SKM-1 (cell line): ENCODE data around the gene ECM2.

Experiments
- DNase-seq: peaks from one replicate; lab custom pipeline; 2025; ENCODE audit not compliant: unreplicated experiment; lab: John Stamatoyannopoulos, UW

ECM2 gene

DNA sequence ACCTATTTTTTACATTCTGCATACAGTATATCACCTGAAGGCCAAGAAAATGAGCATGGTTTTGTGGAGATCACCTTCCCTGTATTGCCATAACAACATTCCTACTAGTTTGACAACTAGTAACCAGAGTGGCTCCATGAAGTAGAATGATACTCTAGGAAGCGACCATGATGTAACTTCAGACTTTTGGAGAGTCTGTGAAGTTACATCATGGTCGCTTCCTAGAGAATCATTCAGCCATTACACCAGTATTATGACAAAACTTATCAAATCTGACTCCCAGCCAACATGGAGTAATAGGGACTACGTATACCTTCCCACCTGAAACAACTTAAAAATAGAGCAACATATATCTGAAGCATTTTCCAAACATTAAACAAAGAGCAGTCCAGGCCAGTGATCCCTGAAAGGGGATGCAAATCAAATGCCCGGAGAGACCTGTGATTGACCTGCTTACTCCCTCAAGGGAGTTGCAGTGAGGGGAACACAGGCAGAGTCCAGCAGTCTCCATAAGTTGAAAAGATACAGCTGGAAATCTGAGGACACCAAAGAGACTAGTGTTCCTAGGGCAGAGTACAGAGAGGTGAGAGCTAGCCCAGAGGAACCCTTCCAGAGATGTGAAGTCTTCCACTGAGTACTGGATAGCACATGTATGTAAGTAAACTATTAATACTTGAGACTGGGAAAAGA is 7.8 kb downstream of the ECM2 start:
- no peak for DNase-seq

DNA sequence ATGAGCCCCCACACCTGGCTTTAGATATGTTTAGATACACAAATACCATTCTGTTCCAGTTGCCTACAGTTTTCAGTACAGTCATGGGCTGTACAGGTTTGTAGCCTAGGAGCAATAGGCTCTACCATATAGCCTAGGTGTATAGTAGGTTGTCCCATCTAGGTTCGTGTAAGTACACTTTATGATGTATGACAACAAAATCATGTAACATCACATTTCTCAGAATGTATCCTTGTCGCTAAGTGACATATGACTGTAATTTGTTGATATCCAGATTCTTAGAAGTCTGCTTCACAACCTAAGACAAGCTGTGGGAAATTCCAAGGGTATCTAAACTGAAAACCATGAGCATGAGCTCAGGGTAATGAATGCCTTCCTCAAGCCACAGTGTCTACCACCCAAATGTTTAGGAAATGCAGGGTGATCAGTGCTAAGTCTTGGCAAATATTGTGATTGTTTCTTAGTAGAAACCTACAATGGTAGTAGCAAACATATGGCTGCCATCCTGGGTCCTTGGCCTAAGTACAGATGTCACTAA is 8.4 kb downstream of the ECM2 start:
- no peak for DNase-seq

DNA sequence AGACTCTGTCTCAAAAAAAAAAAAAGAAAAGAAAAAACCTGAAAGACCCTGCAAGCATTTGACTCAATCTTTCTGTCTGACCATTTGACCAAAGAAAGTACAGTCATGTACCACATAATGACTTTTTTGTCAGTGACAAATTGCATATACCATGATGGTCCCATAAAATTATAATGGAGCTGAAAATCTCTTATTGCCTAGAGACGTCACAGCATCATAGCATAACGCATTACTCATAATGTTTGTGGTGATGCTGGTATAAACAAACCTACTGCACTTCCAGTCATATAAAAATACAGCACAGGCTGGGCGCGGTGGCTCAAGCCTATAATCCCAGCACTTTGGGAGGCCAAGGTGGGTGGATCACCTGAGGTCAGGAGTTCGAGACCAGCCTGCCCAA is 10.5 kb downstream of the ECM2 start:
- no peak for DNase-seq

DNA sequence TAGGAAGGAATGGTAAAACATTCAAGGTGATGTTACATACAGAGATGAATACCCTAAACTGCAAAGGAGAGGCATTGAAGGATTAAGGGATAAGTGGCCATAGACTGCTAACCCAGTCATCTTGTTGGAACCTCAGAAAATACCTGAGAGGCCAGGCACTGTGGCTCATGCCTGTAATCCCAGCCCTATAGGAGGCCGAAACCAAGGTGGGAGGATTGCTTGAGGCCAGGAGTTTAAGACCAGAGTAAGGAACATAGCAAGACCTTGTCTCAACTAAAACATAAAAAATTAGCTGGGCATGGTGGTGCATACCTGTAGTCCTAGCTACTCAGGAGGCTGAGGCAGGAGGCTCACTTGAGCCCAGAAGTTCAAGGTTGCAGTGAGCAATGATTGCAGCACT is 10.9 kb downstream of the ECM2 start:
- no peak for DNase-seq

DNA sequence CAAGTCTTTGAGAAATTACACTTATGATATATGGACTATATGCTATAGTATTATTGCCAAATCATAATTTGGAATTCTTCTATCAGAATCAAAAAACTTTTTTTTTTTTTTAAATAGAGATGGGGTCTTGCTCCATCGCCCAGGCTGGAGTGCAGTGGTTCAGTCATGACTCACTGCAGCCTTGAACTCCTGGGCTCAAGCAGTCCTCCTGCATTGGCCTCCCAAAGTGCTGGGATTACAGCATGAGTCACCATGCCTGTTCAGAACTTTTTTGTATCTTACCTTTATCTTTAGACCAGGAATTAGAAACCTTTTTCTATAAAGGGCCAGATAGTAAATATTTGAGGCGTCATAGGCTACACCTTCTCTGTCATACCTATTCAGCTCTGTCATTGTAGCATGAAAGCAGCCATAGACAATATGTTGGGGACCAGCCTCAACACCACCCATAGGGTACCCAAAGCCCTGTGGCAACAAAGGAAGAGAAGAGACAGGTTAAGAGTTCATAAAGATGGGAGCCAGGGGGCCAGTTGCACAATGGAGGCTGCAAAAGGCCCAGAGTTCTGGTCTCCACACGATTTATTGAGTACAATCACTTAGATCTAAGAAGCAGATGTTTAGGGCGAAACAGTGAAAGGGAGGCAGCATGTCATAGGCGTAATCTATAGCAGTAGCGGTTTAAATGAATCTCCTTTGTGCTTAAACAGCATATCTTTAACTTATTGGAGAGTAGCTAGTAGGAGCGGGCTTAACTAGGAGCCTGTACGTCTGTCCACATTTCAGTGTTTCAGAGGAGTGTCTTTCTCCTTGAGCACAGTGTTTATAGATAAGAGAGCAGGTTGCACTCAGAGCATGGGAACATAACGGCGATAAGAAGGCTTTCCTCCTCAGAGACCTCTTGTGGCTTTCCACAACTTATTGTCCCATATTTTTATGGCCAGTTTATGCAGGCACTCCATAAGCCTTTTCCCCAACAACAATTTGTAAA is 12.5 kb downstream of the ECM2 start:
- no peak for DNase-seq

DNA sequence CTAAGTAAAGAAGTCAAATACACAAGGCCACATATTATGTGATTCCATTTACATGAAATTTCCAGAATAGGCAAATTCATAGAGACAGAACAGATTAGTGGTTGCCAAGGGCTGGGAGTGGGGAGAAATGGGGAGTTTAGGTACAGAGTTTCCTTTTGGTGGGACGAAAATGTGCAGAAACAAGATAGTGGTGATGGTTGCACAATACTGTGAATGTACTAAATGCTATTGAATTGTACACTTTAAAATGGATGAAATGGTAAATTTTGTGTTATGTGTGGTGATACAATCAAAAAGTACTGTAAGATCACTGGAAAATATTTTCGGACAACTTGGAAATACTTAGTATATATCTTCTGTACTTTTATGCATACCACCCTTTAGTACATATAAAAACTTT is 15.0 kb downstream of the ECM2 start:
- DNase-seq, result no peak

DNA sequence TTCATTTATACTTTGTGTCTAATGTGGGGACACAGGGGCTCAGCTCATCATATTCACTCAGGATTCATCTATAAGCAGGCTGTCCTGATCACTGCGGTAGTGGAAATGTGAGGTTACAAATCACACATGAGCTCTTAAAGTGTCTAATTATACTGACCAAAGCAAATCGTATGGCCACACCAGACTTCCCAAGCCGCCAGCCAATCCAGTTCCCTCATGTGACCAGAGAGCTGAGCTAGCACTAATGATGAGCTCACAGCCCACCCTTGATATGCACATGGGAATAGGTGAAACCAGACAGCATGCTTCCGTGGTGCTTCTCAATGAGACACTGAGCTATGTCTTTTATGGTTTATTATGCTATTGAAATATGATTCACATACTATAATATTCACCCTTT is 17.6 kb downstream of the ECM2 start:
- DNase-seq, result no peak

DNA sequence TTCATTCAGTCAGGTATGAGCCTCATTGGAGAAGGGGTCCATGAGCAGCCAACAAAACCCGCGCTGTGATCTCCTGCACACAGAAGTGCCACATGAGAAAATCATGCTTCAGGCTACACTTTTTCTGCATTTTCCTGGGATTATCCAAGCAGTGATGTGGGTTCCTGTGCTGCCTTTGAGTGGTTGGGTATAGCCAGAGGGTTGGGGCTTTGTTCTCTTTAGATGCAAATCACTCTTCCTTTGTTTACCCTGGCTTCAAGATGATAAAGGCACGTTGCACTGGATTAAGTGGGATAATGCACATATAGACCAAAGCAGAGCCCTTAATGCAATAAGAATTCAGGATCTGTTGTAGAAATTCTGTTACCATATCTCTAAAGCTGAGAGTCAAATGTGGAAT is 18.7 kb downstream of the ECM2 start:
- no peak for DNase-seq

DNA sequence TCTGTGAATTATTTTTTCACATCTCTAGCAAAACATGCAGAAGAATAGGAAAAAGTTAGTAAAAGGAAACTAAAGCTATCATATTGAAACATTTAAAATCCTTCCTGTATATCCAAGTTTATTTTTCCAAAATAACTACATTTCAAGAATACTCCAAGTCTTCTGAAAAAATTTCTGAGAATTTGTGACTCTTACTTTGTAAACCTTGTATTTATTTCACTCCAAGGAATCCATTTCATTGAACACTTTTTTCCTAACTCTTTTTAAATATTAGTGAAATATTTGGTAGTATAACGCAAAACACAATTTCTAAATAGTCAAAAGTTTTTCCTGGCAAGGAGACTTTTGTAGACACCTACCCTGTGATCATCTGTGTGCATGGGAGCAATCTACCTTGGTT is 19.3 kb downstream of the ECM2 start:
- no peak for DNase-seq

DNA sequence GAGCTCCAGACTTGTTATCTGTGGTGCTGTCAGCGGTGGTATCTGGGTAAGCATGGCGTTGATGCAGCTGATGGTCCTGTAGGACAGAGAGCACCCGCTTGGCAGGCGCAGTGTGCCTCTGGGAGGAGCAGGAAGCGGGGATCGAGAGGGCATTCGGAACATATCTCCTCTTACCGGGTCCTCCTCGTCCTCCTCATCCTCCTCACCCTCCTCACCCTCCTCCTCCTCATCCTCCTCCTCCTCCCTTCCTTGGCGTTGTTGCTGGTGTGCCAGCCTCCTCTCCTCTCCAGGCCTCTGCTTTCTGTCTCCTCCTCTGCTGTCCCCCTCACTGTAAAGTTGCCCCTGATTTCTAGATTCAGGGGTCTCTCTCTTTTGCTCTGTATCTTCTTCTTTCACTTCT is 21.2 kb downstream of the ECM2 start:
- DNase-seq, result no peak

DNA sequence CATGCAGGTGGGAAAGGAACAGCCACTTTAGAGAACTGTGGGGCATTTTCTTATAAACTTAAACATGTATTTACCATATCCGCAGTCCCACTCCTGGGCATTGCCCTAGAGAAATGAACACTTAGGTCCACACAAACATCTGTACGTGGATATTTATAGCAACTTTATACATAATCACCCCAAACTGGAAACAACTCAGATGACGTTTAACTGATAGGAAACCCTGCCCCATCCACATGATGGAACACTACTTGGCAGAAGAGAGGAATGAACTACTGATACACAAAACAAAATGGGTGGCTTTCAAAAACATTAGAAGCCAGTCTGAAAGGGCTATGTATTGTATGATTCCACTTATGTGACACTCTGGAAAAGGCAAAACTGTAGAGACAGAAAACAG is 22.4 kb downstream of the ECM2 start:
- DNase-seq, result no peak

DNA sequence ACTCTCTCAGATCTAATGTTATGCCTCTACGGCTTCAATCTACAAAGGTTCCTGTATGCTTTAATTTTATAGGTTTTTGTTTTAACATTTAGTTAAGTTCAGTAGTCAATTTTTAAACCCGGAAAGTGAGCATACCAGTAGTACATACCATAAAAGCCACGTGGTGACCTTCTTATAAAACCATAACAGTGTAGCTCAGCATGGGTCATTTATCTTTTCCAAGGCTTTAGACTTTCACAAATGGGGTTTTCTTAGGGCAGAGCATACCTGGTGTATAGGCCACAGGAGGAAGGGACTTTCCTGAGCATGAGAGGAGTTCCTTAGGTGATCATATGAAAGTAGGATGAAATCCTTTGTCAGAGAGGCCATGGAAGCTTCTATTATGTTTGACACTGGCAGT is 23.2 kb downstream of the ECM2 start:
- no peak for DNase-seq

DNA sequence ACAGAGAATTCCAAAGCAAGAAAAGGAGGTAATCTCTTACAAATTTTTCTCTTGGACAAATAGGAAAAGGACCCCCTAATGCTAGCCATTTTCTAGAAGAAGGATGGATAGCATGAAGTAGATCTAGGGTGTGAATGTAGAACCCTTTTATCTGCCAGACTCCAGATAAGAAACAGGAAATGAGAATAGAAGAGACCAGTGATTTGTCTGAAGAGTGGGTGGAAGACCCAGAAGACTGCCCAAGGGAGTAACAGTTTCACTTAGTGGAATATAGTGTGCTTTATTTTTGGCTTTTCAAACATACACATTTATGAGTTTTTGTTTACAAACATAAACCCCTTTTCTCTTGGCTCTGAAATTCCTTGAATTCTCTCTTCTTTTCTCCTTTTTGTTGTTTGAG is 25.0 kb downstream of the ECM2 start:
- DNase-seq, result no peak

DNA sequence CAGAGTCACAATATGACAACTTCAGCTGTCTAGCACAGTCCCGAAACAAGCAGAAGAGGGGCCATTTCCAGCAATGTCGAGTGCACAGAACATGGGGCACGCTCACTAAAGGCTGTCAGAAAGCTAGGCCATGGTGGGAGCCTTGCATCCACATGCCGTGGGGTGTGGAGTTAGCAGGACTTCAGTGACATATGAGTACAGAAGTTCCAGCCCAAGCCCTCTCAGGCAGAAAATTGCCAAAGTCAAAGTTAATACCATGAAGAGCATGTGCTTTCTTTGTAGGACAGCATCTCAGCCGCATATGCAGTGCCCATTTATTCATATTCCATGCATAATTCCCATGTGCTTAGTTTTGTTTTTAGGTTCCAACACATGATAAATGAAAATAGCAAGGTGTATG is 26.7 kb downstream of the ECM2 start:
- no peak for DNase-seq

DNA sequence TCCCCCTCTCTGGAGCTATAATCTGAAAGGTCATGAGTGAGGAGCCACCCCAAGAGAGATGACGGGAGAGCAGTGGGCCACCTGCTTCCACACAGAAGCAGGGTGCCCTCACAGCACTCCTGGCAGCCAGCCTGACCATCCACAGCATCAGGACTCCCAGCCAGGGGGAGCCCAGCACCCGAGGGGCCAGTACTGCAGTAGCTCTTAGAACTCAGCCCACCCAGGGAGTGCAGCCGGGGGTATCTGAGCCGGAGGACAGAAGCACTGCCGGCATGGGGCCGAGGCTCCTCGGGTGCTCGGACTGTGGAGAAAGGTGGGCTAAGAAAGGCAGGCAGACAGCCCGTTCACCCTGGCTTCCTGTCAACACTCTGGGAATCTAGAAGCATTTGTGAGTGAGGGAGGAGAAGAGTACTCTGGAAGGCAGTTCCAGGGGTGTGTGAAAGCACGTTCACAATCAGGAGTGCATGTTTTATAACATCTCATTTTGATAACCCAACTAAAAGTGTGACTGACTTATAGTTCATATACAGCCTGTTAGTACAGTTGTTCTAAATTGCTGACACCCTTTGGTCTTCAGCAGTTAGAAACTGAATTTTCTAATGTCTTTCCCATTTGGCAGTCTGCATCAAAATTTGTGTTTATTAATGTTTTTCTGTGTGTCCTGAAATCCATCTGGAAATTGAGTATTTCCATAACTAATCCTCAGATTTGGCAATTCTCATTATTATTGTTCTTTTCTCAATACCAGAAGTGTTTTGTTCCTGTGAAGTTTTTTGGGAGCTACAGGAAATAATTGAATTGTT is 27.6 kb downstream of the ECM2 start:
- DNase-seq, result no peak

DNA sequence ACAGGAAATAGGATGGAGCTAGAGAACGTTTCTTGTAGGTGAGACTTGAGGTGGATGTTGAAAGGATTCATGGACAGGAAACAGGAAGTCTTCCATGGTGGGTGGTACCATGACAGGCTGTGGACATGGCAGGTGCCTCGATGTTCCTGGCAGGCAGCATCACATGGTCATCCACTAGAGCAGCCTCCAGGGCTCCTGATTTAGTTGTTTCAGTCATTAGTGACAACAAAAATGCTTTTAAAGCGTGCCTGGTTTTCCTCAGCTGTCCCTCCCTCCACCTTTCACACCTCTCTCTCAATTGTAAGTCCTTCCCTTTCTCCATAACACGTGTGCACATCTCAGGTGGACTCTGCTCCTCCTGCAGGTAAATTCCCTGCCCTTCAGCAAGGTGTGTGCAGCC is 28.3 kb downstream of the ECM2 start:
- DNase-seq, result no peak

DNA sequence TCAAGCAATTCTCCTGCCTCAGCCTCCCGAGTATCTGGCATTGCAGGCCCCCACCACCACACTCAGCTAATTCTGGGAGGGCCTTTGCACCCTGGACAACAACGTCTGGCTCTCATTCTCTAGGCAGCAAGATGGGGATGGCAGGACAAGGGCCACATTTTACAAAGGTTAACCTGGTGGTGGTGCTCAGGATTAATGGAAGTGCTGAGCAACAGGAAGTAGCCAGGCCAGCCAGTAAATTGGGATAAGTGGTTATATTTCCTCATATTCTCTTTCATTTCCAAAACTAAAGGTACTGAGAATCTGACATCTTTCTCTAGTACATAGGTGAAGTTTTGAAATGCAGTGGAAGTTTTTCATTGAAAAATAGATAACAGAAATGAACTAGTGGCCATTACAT is 28.8 kb downstream of the ECM2 start:
- DNase-seq, result no peak

DNA sequence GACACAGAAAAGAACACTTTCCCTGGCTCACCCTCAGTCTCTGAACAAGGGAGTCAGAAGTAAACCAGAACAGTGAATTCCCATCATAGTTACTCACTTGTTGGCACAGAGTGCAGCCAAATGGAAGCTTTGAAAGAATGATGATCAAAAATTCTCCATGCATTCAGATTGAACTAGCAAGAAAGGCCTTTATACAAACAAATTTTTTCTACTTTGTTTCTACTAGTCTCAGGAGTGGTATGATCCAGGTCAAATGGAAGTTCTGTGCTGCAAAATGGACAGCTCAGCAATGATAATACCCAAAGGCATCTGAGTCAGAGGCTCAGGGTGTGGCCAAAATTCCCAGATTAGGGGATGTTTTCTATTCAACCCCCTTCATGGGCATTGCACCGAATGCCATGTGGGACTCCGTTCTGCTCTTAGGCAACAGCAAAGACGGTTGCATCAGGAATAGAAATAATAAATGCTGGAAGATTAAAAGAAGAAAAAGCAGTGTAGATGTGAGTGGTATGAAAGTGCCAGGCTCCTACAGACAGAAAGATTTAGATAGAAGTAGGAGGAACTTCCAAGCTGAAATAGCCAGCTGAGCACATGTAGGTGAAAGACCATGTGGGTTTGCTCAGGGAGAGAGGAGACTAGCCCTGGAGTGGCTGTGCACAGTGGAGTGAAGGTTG is 29.5 kb downstream of the ECM2 start:
- DNase-seq, result no peak

DNA sequence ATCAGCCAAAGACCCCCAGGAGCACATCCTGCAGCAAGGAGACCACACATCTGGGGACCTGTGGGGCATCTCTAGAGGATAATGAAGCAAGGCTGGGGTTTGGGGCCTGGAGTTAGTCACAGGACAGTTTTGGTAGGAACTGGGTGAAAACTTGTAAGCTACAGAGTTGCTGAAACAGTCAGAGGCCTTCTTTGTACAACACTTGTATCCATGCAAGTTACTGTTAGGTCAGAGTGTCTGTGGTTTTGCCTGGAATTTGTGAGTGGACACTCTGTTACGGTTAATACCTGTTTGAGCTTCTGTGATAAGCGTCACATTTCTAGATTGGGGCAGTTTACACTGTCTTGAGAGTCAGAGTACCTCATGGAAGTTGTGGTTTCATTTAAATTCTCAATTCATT is 30.9 kb downstream of the ECM2 start:
- DNase-seq, result no peak

DNA sequence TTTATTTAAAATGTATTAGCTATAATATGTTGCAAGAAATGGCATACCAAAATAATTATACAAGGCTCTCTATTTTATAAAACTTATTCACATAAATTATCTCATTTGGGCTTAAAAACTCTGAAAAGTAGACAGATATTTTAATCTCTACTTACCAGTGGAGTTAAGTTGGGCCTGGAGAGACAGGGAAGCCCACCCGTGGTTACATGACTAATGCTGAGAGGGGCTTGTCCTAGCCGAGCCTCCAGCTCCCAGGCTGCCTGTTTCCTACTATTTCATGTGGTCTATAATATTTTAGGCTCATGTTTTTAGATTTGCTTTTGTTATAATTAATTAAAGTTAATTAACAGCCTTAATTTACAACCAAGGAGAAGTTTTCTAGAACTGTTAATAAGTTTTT is 32.6 kb downstream of the ECM2 start:
- no peak for DNase-seq
